Karpas-422 (cell line): Measurements from ENCODE around the gene CLN3. TPM values are rescaled to one million over a fixed set of nuclear protein-coding genes. Genes with fewer than 3 reads are reported as not detected.
"Not testable (repeated sequence)": the region's sequence is repeated elsewhere in the genome, so short reads cannot be mapped to it uniquely, and the experiment has no call there.

Experiments used
- DNase-seq: peaks from one replicate; pipeline ENCODE4 v3.0.0-alpha.2; 2015
- H2AFZ ChIP-seq: fragments of 200-600 bp; sonication (generic); 2 replicates; pipeline ENCODE4 v1.6.1; 2014; ENCODE audit warnings: antibody characterized with exemption, low read length, mixed read lengths
- H3K27ac ChIP-seq: fragments of 200-600 bp; sonication (generic); 2 replicates; pipeline ENCODE4 v1.5.1; 2014; ENCODE audit warnings: mild to moderate bottlenecking, low read length, moderate library complexity
- H3K27me3 ChIP-seq: fragments of 200-600 bp; sonication (generic); 2 replicates; pipeline ENCODE4 v1.6.1; 2014; ENCODE audit warnings: low read length, mixed read lengths
- H3K36me3 ChIP-seq: fragments of 200-600 bp; sonication (generic); 2 replicates; pipeline ENCODE4 v1.6.1; 2014; ENCODE audit warnings: low read length, mixed read lengths; ENCODE audit not compliant: insufficient read depth
- H3K4me1 ChIP-seq: fragments of 200-600 bp; sonication (generic); 2 replicates; pipeline ENCODE4 v1.6.1; 2014; ENCODE audit warnings: mild to moderate bottlenecking, low read length, mixed read lengths
- H3K4me2 ChIP-seq: fragments of 200-600 bp; sonication (generic); 2 replicates; pipeline ENCODE4 v1.6.1; 2014; ENCODE audit warnings: low read length, low read depth, mild to moderate bottlenecking; ENCODE audit not compliant: poor library complexity, severe bottlenecking
- H3K4me3 ChIP-seq: fragments of 200-600 bp; sonication (generic); 2 replicates; pipeline ENCODE4 v1.5.1; 2014; ENCODE audit warnings: mild to moderate bottlenecking, antibody characterized with exemption, low read length, mixed read lengths
- H3K79me2 ChIP-seq: fragments of 200-600 bp; sonication (generic); 2 replicates; pipeline ENCODE4 v1.6.1; 2014; ENCODE audit warnings: mild to moderate bottlenecking, low read length, mixed read lengths
- H3K9ac ChIP-seq: fragments of 200-600 bp; sonication (generic); 2 replicates; pipeline ENCODE4 v1.6.0; 2014; ENCODE audit warnings: low read length
- H3K9me2 ChIP-seq: fragments of 200-600 bp; sonication (generic), shearing (Covaris generic); replicated peaks from 2 replicates; pipeline ENCODE4 v1.6.0; 2014; ENCODE audit warnings: mild to moderate bottlenecking, low read length, moderate library complexity; ENCODE audit not compliant: insufficient read depth
- H3K9me3 ChIP-seq: fragments of 300-700, 200-600 bp; sonication (generic); 2 replicates; pipeline ENCODE4 v1.6.1; 2014; ENCODE audit warnings: low read length, mixed read lengths
- H4K20me1 ChIP-seq: fragments of 200-600 bp; sonication (generic); 2 replicates; pipeline ENCODE4 v1.6.1; 2014; ENCODE audit warnings: mild to moderate bottlenecking, antibody characterized with exemption, low read length, low read depth; ENCODE audit not compliant: insufficient read depth
- total RNA-seq: library from RNA; depleted of rRNA; stranded (reverse); fragments of >200 nt; shearing (Covaris generic); gene quantifications from 2 replicates; pipeline ENCODE4 v1.2.3, GENCODE V29; 2014; ENCODE audit warnings: low replicate concordance

Gene CLN3
- total RNA-seq, 1 experiment from 2014 or later, result 14.3 TPM

GRCh38 chr16:28531777-28532744 is 40.2 kb upstream of the CLN3 start:
- Histone ChIP-seq H2AFZ (no peak overlapping the region), H3K9me2 (no peaks in the 10 kb centered on the region), H4K20me1 (no peaks in the 10 kb centered on the region), H3K4me1 (no peaks in the 10 kb centered on the region), H3K4me2 (no peak overlapping the region), H3K27me3 (no peaks in the 10 kb centered on the region), H3K9ac (no peak overlapping the region), H3K4me3 (no peak overlapping the region), H3K9me3 (no peaks in the 10 kb centered on the region), H3K36me3 (no peaks in the 10 kb centered on the region), H3K27ac (no peak overlapping the region), H3K79me2 (no peaks in the 10 kb centered on the region)
- DNase-seq, result peak; percentile 41

DNA sequence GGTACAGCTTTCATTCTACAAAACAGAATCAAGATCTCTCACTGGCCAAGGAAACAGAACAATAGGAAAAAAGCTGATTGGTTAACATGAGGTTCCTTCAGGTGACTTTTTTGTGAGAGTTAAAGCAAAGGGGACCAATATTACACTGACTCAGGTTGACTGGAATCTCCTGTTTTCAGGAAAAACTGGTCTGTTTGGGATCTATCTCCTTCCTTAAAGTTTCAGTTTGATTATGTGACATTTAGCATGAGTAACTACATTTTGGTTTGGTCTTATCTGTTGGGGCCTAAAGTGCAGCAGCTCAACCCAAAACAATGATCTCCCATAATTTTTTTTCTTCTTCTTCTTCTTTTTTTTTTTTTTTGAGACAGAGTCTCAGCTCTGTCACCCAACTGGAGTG is 37.2 kb upstream of the CLN3 start:
- H3K9ac ChIP-seq, result no peak overlapping the region
- H3K4me3 ChIP-seq, result no peak overlapping the region
- H4K20me1 ChIP-seq, result no peaks in the 10 kb centered on the region
- no peak overlapping the region for H3K4me2 ChIP-seq
- H3K36me3 ChIP-seq, result no peaks in the 10 kb centered on the region
- no peaks in the 10 kb centered on the region for H3K9me2 ChIP-seq
- no peak overlapping the region for H2AFZ ChIP-seq
- H3K79me2 ChIP-seq, result no peaks in the 10 kb centered on the region
- no peaks in the 10 kb centered on the region for H3K27me3 ChIP-seq
- DNase-seq, result no peak
- no peak overlapping the region for H3K27ac ChIP-seq
- peaks cover 2% of the 10 kb centered on the region; the same call in 1 of the 2 replicates for H3K4me1 ChIP-seq
- H3K9me3 ChIP-seq, result no peaks in the 10 kb centered on the region

- H3K9me2 ChIP-seq, result no peaks in the 10 kb centered on the region
- H2AFZ ChIP-seq, result no peak overlapping the region
- H3K9ac ChIP-seq, result no peak overlapping the region
- no peaks in the 10 kb centered on the region for H3K36me3 ChIP-seq
- no peak overlapping the region for H3K4me2 ChIP-seq
- H3K79me2 ChIP-seq, result no peaks in the 10 kb centered on the region
- no peak for DNase-seq
- H3K27ac ChIP-seq, result no peak overlapping the region
- no peaks in the 10 kb centered on the region for H3K9me3 ChIP-seq
- peaks cover 2% of the 10 kb centered on the region; the same call in 1 of the 2 replicates for H3K4me1 ChIP-seq
- H4K20me1 ChIP-seq, result no peaks in the 10 kb centered on the region
- no peak overlapping the region for H3K4me3 ChIP-seq
- H3K27me3 ChIP-seq, result no peaks in the 10 kb centered on the region
Observed at GRCh38 chr16:28528463-28528867, 36.6 kb upstream of the CLN3 start.

- no peak overlapping the region for H3K27ac ChIP-seq
- no peaks in the 10 kb centered on the region for H3K79me2 ChIP-seq
- peaks cover 2% of the 10 kb centered on the region; the same call in 1 of the 2 replicates for H3K4me1 ChIP-seq
- H3K4me3 ChIP-seq, result no peak overlapping the region
- no peaks in the 10 kb centered on the region for H4K20me1 ChIP-seq
- no peaks in the 10 kb centered on the region for H3K9me2 ChIP-seq
- H2AFZ ChIP-seq, result no peak overlapping the region
- no peak overlapping the region for H3K9ac ChIP-seq
- H3K9me3 ChIP-seq, result no peaks in the 10 kb centered on the region
- H3K27me3 ChIP-seq, result no peaks in the 10 kb centered on the region
- H3K36me3 ChIP-seq, result no peaks in the 10 kb centered on the region
- H3K4me2 ChIP-seq, result no peak overlapping the region
- peak; percentile 21 for DNase-seq
Observed at GRCh38 chr16:28527985-28528384, 36.1 kb upstream of the CLN3 start.

DNA sequence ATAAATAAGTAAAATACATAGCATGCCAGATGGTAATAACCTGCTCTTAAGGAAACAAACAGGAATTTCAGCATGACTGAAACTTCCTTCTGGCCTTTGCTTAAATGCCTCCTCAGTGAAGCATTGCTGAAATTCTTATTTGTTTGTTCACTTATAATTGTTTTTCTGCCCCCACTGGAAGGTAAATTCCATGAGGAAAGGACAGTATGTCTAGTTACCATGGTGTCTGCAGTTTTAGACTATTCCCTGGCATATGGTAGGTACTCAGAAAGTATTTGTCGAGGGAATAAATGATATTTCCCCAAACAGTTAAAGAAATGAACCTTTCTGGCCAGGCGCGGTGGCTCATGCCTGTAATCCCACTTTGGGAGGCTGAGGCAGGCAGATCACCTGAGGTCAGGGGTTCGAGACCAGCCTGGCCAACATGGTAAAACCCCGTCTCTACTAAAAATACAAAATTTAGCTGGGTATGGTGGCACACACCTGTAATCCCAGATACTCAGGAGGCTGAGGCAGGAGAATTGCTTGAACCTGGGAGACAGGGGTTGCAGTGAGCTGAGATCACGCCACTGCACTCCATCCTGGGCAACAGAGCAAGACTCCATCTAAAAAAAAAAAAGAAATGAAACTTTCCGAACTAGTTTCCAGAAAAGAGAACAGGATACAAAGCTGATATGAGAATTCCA is 35.4 kb upstream of the CLN3 start:
- H3K27ac ChIP-seq, H3K36me3 ChIP-seq, H3K27me3 ChIP-seq, H3K4me1 ChIP-seq, H2AFZ ChIP-seq, H4K20me1 ChIP-seq, H3K9me2 ChIP-seq, H3K4me3 ChIP-seq, H3K9ac ChIP-seq, H3K79me2 ChIP-seq, H3K9me3 ChIP-seq, H3K4me2 ChIP-seq: not testable (repeated sequence)
- DNase-seq, result peak; percentile 21

DNA sequence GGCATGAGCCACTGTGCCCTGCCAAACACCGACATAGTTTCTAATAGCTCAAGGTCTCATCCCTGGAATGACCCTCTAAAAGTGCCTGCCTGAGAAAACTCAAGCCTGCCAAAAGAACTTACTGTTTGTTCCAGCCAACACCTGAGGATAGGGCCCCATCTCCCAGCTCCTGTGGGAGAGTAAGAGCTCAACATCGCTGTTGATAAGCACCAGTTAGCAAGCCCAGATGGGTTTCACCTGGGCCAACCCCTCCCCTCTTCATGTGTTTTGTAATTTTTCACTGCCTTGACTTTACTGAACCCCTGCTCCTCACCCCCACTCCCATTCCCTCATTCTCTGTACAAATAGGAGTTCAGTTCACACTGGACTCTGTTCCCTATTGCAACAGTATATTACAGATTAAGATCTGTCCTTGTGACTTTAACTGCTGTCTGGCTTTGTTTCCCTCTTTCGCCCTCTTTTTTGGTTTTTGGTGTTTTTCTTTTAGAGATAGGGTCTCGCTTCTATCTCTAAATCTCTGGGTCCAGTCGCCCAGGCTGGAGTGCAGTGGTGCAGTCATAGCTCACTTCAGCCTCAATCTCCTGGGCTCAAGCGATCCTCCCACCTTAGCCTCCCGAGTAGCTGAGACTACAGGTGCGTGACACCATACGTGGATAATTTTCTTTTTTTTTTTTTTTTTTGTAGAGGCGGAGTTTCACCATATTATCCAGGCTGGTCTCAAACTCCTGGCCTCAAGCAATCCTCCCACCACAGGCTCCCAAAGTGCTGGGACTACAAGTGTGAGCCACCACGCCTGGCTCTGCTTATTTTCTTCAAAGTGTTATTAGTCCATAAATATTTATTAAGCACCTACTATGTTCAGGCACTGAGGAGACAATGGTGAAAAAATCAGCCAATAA is 34.6 kb upstream of the CLN3 start:
- no peaks in the 10 kb centered on the region for H3K9me3 ChIP-seq

DNA sequence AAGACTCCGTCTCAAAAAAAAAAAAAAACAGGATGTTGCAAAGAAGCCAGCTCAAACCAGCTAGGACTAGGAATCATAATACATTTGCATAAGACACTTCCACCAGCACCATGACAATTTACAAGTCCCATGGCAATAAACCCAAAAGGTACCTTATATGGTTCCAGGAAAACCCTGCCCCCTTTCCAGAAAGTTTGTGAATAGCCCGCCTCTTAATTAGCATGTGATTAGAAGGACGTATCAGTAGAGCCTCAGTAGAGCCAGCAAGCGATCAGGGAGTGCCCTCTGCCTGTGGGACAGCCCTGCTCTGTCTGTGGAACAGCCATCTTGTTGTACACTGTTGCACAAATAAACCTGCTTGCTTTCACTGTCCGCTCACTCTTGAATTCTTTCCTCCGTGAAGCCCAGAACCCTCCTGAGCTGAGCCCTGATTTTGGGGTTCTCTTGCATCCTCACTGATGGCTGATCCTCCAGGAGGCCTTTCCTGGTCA is 32.9 kb upstream of the CLN3 start:
- Histone ChIP-seq H3K27me3 (no peaks in the 10 kb centered on the region), H3K9ac (no peak overlapping the region), H3K79me2 (no peaks in the 10 kb centered on the region), H3K4me3 (no peak overlapping the region), H3K4me1 (peaks cover 6% of the 10 kb centered on the region; the same call in 1 of the 2 replicates), H4K20me1 (no peaks in the 10 kb centered on the region), H3K9me2 (no peaks in the 10 kb centered on the region), H2AFZ (no peak overlapping the region), H3K4me2 (no peak overlapping the region), H3K36me3 (no peaks in the 10 kb centered on the region), H3K9me3 (no peaks in the 10 kb centered on the region), H3K27ac (no peak overlapping the region)
- peak; percentile 74 for DNase-seq

More for the DNA sequence above, 34.6 kb upstream of the CLN3 start:
- peak; percentile 9 for DNase-seq
- Histone ChIP-seq H3K4me2 (no peak overlapping the region), H3K27ac (no peak overlapping the region), H3K9ac (no peak overlapping the region), H2AFZ (no peak overlapping the region), H4K20me1 (no peaks in the 10 kb centered on the region), H3K79me2 (no peaks in the 10 kb centered on the region), H3K4me3 (no peak overlapping the region), H3K27me3 (no peaks in the 10 kb centered on the region), H3K9me2 (no peaks in the 10 kb centered on the region), H3K36me3 (no peaks in the 10 kb centered on the region), H3K4me1 (peaks cover 4% of the 10 kb centered on the region; the same call in 1 of the 2 replicates)
